Cardiac muscle cell (in vitro differentiated cells and primary cell): Measurements from ENCODE around the gene NOB1. TPM values are rescaled to one million over a fixed set of nuclear protein-coding genes. Genes with fewer than 3 reads are reported as not detected.

Experiments used
- DNase-seq, 2 donors: peaks; one replicate each; pipeline versions ENCODE4 v3.0.0 to v3.0.0-alpha.2; 2010 to 2017; ENCODE audit warnings: low read depth in 1 of 2, low spot score in 1 of 2
- H3K27ac ChIP-seq: fragments of 200-600 bp; sonication (generic); 2 replicates; pipeline ENCODE4 v1.5.1; 2016
- H3K27me3 ChIP-seq: fragments of 200-600 bp; sonication (generic); 2 replicates; pipeline ENCODE4 v1.6.0; 2016; ENCODE audit warnings: control low read depth
- H3K36me3 ChIP-seq: fragments of 200-600 bp; sonication (generic); 2 replicates; pipeline ENCODE4 v1.5.1; 2016; ENCODE audit warnings: control low read depth
- H3K4me1 ChIP-seq: fragments of 200-600 bp; sonication (generic); 2 replicates; pipeline ENCODE4 v1.8.1; 2017; ENCODE audit warnings: low read depth, mild to moderate bottlenecking, mixed run types
- H3K4me3 ChIP-seq: fragments of 200-600 bp; sonication (generic); 2 replicates; pipeline ENCODE4 v1.5.1; 2016; ENCODE audit warnings: mild to moderate bottlenecking
- H3K9me3 ChIP-seq: fragments of 200-600 bp; sonication (generic); 2 replicates; pipeline ENCODE4 v1.5.1; 2017; ENCODE audit warnings: low read depth, mild to moderate bottlenecking, control low read depth
- CTCF ChIP-seq: IDR thresholded peaks from 2 replicates; pipeline ENCODE4 v1.5.1; 2012; ENCODE audit warnings: low read depth, mild to moderate bottlenecking, low read length
- polyA plus RNA-seq: library from polyadenylated mRNA; unstranded; fragments of >200 nt; fragmentation: Nextera tagmentation; extraction: Ambion mirVana; gene quantifications from 2 replicates; pipeline ENCODE4 v1.2.1, GENCODE V29; 2016
- total RNA-seq: library from RNA; depleted of rRNA; stranded (reverse); fragments of >200 nt; gene quantifications from 2 replicates; pipeline ENCODE4 v1.2.3, GENCODE V29; 2016

The NOB1 gene
- total and polyA plus RNA-seq, 2 experiments from 2014 or later, result 26.8 to 34.0 TPM

DNA sequence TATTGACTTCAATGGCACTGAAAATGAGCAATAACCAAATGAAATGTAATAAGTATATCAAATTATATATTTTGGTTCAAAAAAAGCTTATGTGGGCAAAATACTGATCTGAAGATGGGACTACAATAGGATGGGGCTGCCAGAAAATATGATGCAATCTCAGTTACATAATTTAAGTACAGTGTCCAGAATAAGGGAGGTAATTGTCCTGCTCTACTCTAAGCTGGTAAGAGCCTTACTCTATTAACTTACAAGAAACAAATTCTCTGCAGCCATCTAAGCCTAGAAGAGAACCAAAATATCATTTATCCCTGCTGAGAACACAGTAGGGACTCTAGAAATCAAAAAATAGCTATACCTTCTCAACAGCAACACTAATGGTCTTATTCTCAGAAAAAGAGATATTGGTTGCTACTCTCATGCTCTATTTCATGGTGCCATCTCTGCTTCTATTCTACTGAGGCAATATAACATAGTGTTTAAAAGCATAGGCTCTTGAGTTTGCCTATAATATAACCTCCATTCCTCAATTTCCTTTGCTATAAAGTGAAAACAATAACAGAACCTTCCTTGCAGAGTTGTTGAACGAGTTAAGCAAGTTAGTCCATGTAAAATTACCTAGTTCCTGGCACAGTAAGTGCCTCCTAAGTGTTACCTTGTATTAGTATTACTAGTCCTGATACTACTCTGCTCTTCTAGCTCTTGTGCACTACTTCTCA, 48.3 kb downstream of the NOB1 start:
- no peak for TF ChIP-seq CTCF
- no peak overlapping the region for H3K27ac ChIP-seq
- peaks cover 13% of the 10 kb centered on the region for H3K36me3 ChIP-seq
- no peaks in the 10 kb centered on the region for H3K9me3 ChIP-seq
- peak in 1 of 2 donors; percentile 72 for DNase-seq
- no peak overlapping the region for H3K4me3 ChIP-seq
- H3K4me1 ChIP-seq, result no peaks in the 10 kb centered on the region
- H3K27me3 ChIP-seq, result no peaks in the 10 kb centered on the region

GRCh38 chr16:69703638-69704037, 51.1 kb downstream of the NOB1 start:
- TF ChIP-seq CTCF, result no peak
- H3K27ac ChIP-seq, result no peak overlapping the region
- H3K36me3 ChIP-seq, result peaks cover 19% of the 10 kb centered on the region
- no peaks in the 10 kb centered on the region for H3K27me3 ChIP-seq
- no peak overlapping the region for H3K4me3 ChIP-seq
- no peaks in the 10 kb centered on the region for H3K4me1 ChIP-seq
- peak in 1 of 2 donors; percentile 65 for DNase-seq
- H3K9me3 ChIP-seq, result no peaks in the 10 kb centered on the region

DNA sequence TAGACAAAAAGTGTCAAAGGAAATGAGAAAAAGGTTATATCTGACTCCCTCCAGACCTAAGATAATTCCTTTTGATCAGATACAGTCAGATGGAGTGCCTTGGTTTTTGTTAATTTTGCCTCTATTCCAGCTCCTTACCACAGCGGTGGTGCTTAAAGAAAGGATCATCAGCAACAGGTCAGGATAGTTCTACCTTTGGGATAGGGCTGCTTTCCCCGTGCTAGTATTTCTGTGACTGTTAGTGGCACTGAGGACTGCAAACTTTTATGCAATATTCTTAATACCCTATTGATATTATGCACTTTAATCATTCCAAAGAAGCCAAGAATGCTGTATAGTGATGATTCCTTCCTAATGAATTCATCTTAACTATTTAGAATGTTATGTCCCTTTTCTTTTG, 52.9 kb downstream of the NOB1 start:
- no peaks in the 10 kb centered on the region for H3K4me1 ChIP-seq
- DNase-seq, result no peak
- peaks cover 26% of the 10 kb centered on the region for H3K36me3 ChIP-seq
- no peaks in the 10 kb centered on the region for H3K9me3 ChIP-seq
- TF ChIP-seq CTCF, result no peak
- H3K4me3 ChIP-seq, result no peak overlapping the region
- no peaks in the 10 kb centered on the region for H3K27me3 ChIP-seq
- no peak overlapping the region for H3K27ac ChIP-seq

GRCh38 chr16:69701452-69701851, 53.3 kb downstream of the NOB1 start:
- no peak for TF ChIP-seq CTCF
- no peak for DNase-seq
- Histone ChIP-seq H3K9me3 (no peaks in the 10 kb centered on the region), H3K27me3 (no peaks in the 10 kb centered on the region), H3K36me3 (peaks cover 30% of the 10 kb centered on the region), H3K4me3 (no peak overlapping the region), H3K27ac (no peak overlapping the region), H3K4me1 (no peaks in the 10 kb centered on the region)

- peaks cover 41% of the 10 kb centered on the region for H3K36me3 ChIP-seq
- no peak overlapping the region for H3K27ac ChIP-seq
- no peaks in the 10 kb centered on the region for H3K4me1 ChIP-seq
- H3K27me3 ChIP-seq, result no peaks in the 10 kb centered on the region
- no peak for TF ChIP-seq CTCF
- H3K4me3 ChIP-seq, result no peak overlapping the region
- DNase-seq, result no peak
- no peaks in the 10 kb centered on the region for H3K9me3 ChIP-seq
Measured at GRCh38 chr16:69699915-69700314, 54.8 kb downstream of the NOB1 start.

- H3K36me3 ChIP-seq, result peaks cover 57% of the 10 kb centered on the region
- H3K9me3 ChIP-seq, result no peaks in the 10 kb centered on the region
- no peak for TF ChIP-seq CTCF
- no peaks in the 10 kb centered on the region for H3K27me3 ChIP-seq
- no peak overlapping the region for H3K4me3 ChIP-seq
- no peak overlapping the region for H3K27ac ChIP-seq
- no peaks in the 10 kb centered on the region for H3K4me1 ChIP-seq
- no peak for DNase-seq
Measured at GRCh38 chr16:69698404-69698803, 56.3 kb downstream of the NOB1 start.
